WTC11 (cell line): ENCODE measurements around the gene CAPRIN1. TPM values are rescaled to one million over a fixed set of nuclear protein-coding genes. Genes with fewer than 3 reads are reported as not detected.

Experiments used
- FOXJ3 ChIP-seq: sonication (generic); formaldehyde crosslinking; IDR thresholded peaks from 2 replicates; pipeline ENCODE4 v1.9.0; 2021; ENCODE audit warnings: missing genetic modification reagents, mild to moderate bottlenecking, borderline replicate concordance
- FOXP1 ChIP-seq: sonication (generic); formaldehyde crosslinking; IDR thresholded peaks from 2 replicates; pipeline ENCODE4 v1.8.0; 2022; ENCODE audit warnings: missing genetic modification reagents, mild to moderate bottlenecking, moderate library complexity, borderline replicate concordance
- GTF2I ChIP-seq: fragments of 250-450 bp; sonication (Bioruptor Pico); conservative IDR thresholded peaks from 2 replicates; pipeline ENCODE4 v1.4.0; 2021; ENCODE audit warnings: mild to moderate bottlenecking
- KAT7 ChIP-seq: sonication (generic); formaldehyde crosslinking; IDR thresholded peaks from 2 replicates; pipeline ENCODE4 v1.8.1; 2023; ENCODE audit warnings: missing genetic modification reagents, mild to moderate bottlenecking, borderline replicate concordance
- MXD4 ChIP-seq: fragments of 250-450 bp; sonication (Bioruptor Pico); IDR thresholded peaks from 2 replicates; pipeline ENCODE4 v1.8.0; 2021; ENCODE audit warnings: mild to moderate bottlenecking, moderate library complexity, borderline replicate concordance
- NR2C2 ChIP-seq: sonication (generic); formaldehyde crosslinking; IDR thresholded peaks from 2 replicates; pipeline ENCODE4 v1.8.0; 2022; ENCODE audit warnings: mild to moderate bottlenecking, missing genetic modification reagents
- OVOL2 ChIP-seq: fragments of 250-450 bp; sonication (Bioruptor Pico); IDR thresholded peaks from 2 replicates; pipeline ENCODE4 v1.9.0; 2021; ENCODE audit warnings: mild to moderate bottlenecking, borderline replicate concordance
- RORB ChIP-seq: fragments of 250-450 bp; sonication (Bioruptor Pico); IDR thresholded peaks from 2 replicates; pipeline ENCODE4 v1.9.0; 2021; ENCODE audit warnings: mild to moderate bottlenecking
- SMAD3 ChIP-seq: sonication (generic); formaldehyde crosslinking; IDR thresholded peaks from 2 replicates; pipeline ENCODE4 v1.8.0; 2022; ENCODE audit warnings: missing genetic modification reagents, mild to moderate bottlenecking, borderline replicate concordance
- ZBTB21 ChIP-seq: sonication (generic); formaldehyde crosslinking; IDR thresholded peaks from 2 replicates; pipeline ENCODE4 v1.8.1; 2023; ENCODE audit warnings: mild to moderate bottlenecking, missing genetic modification reagents, borderline replicate concordance
- ZNF219 ChIP-seq: sonication (generic); formaldehyde crosslinking; IDR thresholded peaks from 2 replicates; pipeline ENCODE4 v1.8.0; 2023; ENCODE audit warnings: missing genetic modification reagents, mild to moderate bottlenecking, borderline replicate concordance
- ZNF263 ChIP-seq: sonication (generic); formaldehyde crosslinking; IDR thresholded peaks from 2 replicates; pipeline ENCODE4 v1.8.1; 2022; ENCODE audit warnings: low read depth, mild to moderate bottlenecking, moderate library complexity, missing genetic modification reagents
- total RNA-seq: library from RNA; stranded (reverse); gene quantifications from 3 replicates; pipeline ENCODE4 v1.2.3, GENCODE V29; 2021
- TF ChIP-seq, protein P1 (sequence below): sonication (generic); formaldehyde crosslinking; IDR thresholded peaks from 2 replicates; pipeline ENCODE4 v1.8.0; 2022; ENCODE audit warnings: missing genetic modification reagents
- TF ChIP-seq, protein P2 (sequence below): sonication (generic); formaldehyde crosslinking; IDR thresholded peaks from 2 replicates; pipeline ENCODE4 v1.8.0; 2023; ENCODE audit warnings: missing genetic modification reagents, mild to moderate bottlenecking, borderline replicate concordance
- TF ChIP-seq, protein P3 (sequence below): sonication (generic); formaldehyde crosslinking; IDR thresholded peaks from 2 replicates; pipeline ENCODE4 v1.8.1; 2022; ENCODE audit warnings: low read depth, missing genetic modification reagents, borderline replicate concordance
- TF ChIP-seq, protein P4 (sequence below): fragments of 250-450 bp; sonication (Bioruptor Pico); IDR thresholded peaks from 2 replicates; pipeline ENCODE4 v1.9.0; 2021; ENCODE audit warnings: moderate library complexity, mild to moderate bottlenecking, inconsistent platforms, borderline replicate concordance
- TF ChIP-seq, protein P5 (sequence below): sonication (generic); formaldehyde crosslinking; IDR thresholded peaks from 2 replicates; pipeline ENCODE4 v1.8.1; 2023; ENCODE audit warnings: mild to moderate bottlenecking, missing genetic modification reagents, moderate library complexity
- TF ChIP-seq, protein P6 (sequence below): fragments of 250-450 bp; sonication (Bioruptor Pico); IDR thresholded peaks from 2 replicates; pipeline ENCODE4 v2.1.2; 2022; ENCODE audit warnings: mild to moderate bottlenecking, moderate library complexity
- TF ChIP-seq, protein P7 (sequence below): sonication (generic); formaldehyde crosslinking; conservative IDR thresholded peaks from 2 replicates; pipeline ENCODE4 v1.8.1; 2023; ENCODE audit warnings: mild to moderate bottlenecking, low read depth, missing genetic modification reagents, moderate library complexity
- TF ChIP-seq, protein P8 (sequence below): sonication (generic); formaldehyde crosslinking; IDR thresholded peaks from 2 replicates; pipeline ENCODE4 v1.8.1; 2022; ENCODE audit warnings: low read depth, mild to moderate bottlenecking, moderate library complexity, missing genetic modification reagents, borderline replicate concordance

CAPRIN1 gene
- total RNA-seq, 1 experiment from 2014 or later, result 288 TPM

DNA sequence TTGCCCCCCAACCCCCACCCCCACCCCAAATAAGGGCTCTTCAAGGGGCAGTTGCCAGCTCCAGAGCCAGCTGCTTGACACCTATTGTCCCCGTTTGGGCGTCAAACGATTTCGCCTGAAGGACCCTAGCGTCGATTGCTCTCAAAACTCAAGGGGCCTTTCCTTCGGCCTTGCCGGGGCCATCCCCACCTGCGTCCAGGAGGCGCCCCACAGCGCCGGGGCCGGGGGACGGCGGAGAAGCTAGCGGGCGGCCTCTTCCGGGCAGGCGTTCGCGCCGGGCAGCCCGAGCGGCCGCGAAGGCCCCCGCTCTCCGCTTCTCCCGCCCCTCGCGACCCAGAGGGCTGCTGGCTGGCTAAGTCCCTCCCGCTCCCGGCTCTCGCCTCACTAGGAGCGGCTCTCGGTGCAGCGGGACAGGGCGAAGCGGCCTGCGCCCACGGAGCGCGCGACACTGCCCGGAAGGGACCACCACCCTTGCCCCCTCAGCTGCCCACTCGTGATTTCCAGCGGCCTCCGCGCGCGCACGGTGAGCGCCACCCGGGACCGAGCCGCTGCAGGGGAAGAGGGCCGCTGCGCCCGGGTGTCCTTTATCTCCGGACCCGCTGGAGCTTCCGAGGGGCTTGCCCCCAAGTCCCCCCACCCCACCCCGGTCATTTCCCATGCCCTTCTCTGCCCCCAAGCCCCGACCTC is at the start of gene CAPRIN1 (continued):
- TF ChIP-seq KAT7 (CRISPR knock-in tag), result 0 out of 2 replicates have a peak, but pooled peaks have one; percentile 19
- TF ChIP-seq, protein P1, sequence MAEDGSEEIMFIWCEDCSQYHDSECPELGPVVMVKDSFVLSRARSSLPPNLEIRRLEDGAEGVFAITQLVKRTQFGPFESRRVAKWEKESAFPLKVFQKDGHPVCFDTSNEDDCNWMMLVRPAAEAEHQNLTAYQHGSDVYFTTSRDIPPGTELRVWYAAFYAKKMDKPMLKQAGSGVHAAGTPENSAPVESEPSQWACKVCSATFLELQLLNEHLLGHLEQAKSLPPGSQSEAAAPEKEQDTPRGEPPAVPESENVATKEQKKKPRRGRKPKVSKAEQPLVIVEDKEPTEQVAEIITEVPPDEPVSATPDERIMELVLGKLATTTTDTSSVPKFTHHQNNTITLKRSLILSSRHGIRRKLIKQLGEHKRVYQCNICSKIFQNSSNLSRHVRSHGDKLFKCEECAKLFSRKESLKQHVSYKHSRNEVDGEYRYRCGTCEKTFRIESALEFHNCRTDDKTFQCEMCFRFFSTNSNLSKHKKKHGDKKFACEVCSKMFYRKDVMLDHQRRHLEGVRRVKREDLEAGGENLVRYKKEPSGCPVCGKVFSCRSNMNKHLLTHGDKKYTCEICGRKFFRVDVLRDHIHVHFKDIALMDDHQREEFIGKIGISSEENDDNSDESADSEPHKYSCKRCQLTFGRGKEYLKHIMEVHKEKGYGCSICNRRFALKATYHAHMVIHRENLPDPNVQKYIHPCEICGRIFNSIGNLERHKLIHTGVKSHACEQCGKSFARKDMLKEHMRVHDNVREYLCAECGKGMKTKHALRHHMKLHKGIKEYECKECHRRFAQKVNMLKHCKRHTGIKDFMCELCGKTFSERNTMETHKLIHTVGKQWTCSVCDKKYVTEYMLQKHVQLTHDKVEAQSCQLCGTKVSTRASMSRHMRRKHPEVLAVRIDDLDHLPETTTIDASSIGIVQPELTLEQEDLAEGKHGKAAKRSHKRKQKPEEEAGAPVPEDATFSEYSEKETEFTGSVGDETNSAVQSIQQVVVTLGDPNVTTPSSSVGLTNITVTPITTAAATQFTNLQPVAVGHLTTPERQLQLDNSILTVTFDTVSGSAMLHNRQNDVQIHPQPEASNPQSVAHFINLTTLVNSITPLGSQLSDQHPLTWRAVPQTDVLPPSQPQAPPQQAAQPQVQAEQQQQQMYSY, result no peak
- no peak for TF ChIP-seq RORB (CRISPR knock-in tag)
- TF ChIP-seq, protein P2, sequence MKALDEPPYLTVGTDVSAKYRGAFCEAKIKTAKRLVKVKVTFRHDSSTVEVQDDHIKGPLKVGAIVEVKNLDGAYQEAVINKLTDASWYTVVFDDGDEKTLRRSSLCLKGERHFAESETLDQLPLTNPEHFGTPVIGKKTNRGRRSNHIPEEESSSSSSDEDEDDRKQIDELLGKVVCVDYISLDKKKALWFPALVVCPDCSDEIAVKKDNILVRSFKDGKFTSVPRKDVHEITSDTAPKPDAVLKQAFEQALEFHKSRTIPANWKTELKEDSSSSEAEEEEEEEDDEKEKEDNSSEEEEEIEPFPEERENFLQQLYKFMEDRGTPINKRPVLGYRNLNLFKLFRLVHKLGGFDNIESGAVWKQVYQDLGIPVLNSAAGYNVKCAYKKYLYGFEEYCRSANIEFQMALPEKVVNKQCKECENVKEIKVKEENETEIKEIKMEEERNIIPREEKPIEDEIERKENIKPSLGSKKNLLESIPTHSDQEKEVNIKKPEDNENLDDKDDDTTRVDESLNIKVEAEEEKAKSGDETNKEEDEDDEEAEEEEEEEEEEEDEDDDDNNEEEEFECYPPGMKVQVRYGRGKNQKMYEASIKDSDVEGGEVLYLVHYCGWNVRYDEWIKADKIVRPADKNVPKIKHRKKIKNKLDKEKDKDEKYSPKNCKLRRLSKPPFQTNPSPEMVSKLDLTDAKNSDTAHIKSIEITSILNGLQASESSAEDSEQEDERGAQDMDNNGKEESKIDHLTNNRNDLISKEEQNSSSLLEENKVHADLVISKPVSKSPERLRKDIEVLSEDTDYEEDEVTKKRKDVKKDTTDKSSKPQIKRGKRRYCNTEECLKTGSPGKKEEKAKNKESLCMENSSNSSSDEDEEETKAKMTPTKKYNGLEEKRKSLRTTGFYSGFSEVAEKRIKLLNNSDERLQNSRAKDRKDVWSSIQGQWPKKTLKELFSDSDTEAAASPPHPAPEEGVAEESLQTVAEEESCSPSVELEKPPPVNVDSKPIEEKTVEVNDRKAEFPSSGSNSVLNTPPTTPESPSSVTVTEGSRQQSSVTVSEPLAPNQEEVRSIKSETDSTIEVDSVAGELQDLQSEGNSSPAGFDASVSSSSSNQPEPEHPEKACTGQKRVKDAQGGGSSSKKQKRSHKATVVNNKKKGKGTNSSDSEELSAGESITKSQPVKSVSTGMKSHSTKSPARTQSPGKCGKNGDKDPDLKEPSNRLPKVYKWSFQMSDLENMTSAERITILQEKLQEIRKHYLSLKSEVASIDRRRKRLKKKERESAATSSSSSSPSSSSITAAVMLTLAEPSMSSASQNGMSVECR, result no peak
- TF ChIP-seq SMAD3 (CRISPR knock-in tag), result no peak
- no peak for TF ChIP-seq NR2C2 (CRISPR knock-in tag)
- TF ChIP-seq MXD4, result no peak
- no peak for TF ChIP-seq GTF2I (CRISPR knock-in tag)
- TF ChIP-seq, protein P3, sequence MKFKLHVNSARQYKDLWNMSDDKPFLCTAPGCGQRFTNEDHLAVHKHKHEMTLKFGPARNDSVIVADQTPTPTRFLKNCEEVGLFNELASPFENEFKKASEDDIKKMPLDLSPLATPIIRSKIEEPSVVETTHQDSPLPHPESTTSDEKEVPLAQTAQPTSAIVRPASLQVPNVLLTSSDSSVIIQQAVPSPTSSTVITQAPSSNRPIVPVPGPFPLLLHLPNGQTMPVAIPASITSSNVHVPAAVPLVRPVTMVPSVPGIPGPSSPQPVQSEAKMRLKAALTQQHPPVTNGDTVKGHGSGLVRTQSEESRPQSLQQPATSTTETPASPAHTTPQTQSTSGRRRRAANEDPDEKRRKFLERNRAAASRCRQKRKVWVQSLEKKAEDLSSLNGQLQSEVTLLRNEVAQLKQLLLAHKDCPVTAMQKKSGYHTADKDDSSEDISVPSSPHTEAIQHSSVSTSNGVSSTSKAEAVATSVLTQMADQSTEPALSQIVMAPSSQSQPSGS (CRISPR knock-in tag), result 0 out of 2 replicates have a peak, but pooled peaks have one; percentile 45
- TF ChIP-seq, protein P4, sequence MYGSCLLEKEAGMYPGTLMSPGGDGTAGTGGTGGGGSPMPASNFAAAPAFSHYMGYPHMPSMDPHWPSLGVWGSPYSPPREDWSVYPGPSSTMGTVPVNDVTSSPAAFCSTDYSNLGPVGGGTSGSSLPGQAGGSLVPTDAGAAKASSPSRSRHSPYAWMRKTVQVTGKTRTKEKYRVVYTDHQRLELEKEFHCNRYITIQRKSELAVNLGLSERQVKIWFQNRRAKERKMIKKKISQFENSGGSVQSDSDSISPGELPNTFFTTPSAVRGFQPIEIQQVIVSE, result no peak
- TF ChIP-seq, protein P5, sequence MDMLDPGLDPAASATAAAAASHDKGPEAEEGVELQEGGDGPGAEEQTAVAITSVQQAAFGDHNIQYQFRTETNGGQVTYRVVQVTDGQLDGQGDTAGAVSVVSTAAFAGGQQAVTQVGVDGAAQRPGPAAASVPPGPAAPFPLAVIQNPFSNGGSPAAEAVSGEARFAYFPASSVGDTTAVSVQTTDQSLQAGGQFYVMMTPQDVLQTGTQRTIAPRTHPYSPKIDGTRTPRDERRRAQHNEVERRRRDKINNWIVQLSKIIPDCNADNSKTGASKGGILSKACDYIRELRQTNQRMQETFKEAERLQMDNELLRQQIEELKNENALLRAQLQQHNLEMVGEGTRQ, result no peak
- no peak for TF ChIP-seq ZBTB21 (CRISPR knock-in tag)
- no peak for TF ChIP-seq ZNF263
- TF ChIP-seq, protein P6, sequence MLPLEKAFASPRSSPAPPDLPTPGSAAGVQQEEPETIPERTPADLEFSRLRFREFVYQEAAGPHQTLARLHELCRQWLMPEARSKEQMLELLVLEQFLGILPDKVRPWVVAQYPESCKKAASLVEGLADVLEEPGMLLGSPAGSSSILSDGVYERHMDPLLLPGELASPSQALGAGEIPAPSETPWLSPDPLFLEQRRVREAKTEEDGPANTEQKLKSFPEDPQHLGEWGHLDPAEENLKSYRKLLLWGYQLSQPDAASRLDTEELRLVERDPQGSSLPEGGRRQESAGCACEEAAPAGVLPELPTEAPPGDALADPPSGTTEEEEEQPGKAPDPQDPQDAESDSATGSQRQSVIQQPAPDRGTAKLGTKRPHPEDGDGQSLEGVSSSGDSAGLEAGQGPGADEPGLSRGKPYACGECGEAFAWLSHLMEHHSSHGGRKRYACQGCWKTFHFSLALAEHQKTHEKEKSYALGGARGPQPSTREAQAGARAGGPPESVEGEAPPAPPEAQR (CRISPR knock-in tag), result no peak
- no peak; the same call in 1 of the 2 replicates for TF ChIP-seq FOXP1 (CRISPR knock-in tag)
- TF ChIP-seq, protein P7, sequence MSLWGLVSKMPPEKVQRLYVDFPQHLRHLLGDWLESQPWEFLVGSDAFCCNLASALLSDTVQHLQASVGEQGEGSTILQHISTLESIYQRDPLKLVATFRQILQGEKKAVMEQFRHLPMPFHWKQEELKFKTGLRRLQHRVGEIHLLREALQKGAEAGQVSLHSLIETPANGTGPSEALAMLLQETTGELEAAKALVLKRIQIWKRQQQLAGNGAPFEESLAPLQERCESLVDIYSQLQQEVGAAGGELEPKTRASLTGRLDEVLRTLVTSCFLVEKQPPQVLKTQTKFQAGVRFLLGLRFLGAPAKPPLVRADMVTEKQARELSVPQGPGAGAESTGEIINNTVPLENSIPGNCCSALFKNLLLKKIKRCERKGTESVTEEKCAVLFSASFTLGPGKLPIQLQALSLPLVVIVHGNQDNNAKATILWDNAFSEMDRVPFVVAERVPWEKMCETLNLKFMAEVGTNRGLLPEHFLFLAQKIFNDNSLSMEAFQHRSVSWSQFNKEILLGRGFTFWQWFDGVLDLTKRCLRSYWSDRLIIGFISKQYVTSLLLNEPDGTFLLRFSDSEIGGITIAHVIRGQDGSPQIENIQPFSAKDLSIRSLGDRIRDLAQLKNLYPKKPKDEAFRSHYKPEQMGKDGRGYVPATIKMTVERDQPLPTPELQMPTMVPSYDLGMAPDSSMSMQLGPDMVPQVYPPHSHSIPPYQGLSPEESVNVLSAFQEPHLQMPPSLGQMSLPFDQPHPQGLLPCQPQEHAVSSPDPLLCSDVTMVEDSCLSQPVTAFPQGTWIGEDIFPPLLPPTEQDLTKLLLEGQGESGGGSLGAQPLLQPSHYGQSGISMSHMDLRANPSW (CRISPR knock-in tag), result no peak
- TF ChIP-seq, protein P8, sequence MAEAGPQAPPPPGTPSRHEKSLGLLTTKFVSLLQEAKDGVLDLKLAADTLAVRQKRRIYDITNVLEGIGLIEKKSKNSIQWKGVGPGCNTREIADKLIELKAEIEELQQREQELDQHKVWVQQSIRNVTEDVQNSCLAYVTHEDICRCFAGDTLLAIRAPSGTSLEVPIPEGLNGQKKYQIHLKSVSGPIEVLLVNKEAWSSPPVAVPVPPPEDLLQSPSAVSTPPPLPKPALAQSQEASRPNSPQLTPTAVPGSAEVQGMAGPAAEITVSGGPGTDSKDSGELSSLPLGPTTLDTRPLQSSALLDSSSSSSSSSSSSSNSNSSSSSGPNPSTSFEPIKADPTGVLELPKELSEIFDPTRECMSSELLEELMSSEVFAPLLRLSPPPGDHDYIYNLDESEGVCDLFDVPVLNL (CRISPR knock-in tag), result peak; percentile 62; the same call in 1 of the 2 replicates
- no peak for TF ChIP-seq ZNF219 (CRISPR knock-in tag)
- no peak for TF ChIP-seq FOXJ3 (CRISPR knock-in tag)
- TF ChIP-seq OVOL2, result no peak
